Measurements from ENCODE around the gene INKA1. TPM values are rescaled to one million over a fixed set of nuclear protein-coding genes. Genes with fewer than 3 reads are reported as not detected.
A peak's percentile ranks its signal among the peaks of the same experiment; 100 is the strongest.

The INKA1 gene
- total and polyA plus RNA-seq, 9 of the 15 experiments (the other 6 are each of a cell fraction or from before 2014, with no cell fraction given) = 0.55 to 13.9 (median 6.7) TPM

GRCh38 chr3:49802719-49803464 is at the start of gene INKA1 (continued):
- TF ChIP-seq RCOR1 (IDR thresholded peaks at IDR 0.05; ENCODE audit: borderline replicate concordance in 1 of 2, low read depth in 2 of 2, low read length in 2 of 2) = no peak; a peak in 1 of 4 replicates
- TF ChIP-seq, protein P1, sequence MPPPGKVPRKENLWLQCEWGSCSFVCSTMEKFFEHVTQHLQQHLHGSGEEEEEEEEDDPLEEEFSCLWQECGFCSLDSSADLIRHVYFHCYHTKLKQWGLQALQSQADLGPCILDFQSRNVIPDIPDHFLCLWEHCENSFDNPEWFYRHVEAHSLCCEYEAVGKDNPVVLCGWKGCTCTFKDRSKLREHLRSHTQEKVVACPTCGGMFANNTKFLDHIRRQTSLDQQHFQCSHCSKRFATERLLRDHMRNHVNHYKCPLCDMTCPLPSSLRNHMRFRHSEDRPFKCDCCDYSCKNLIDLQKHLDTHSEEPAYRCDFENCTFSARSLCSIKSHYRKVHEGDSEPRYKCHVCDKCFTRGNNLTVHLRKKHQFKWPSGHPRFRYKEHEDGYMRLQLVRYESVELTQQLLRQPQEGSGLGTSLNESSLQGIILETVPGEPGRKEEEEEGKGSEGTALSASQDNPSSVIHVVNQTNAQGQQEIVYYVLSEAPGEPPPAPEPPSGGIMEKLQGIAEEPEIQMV (tag; conservative IDR thresholded peaks at IDR 0.05; ENCODE audit: low read depth) = peak; percentile 50; the same call in 1 of the 2 replicates
- no peak for TF ChIP-seq BMI1 (IDR thresholded peaks at IDR 0.05; ENCODE audit: low read length)
- no peak for TF ChIP-seq ZNF398 (CRISPR knock-in tag; IDR thresholded peaks at IDR 0.05)
- no peak for TF ChIP-seq MEIS2 (IDR thresholded peaks at IDR 0.05; ENCODE audit: partially characterized antibody)
- TF ChIP-seq DDX20 (tag; IDR thresholded peaks at IDR 0.05; ENCODE audit: low read depth) = no peak
- no peak for TF ChIP-seq OTX1 (CRISPR knock-in tag; IDR thresholded peaks at IDR 0.05)
- no peak for TF ChIP-seq DIDO1 (tag; IDR thresholded peaks at IDR 0.05; ENCODE audit: low read depth)
- no peak for TF ChIP-seq NR0B1 (IDR thresholded peaks at IDR 0.05; ENCODE audit: partially characterized antibody)
- no peak for TF ChIP-seq ATF1 (CRISPR knock-in tag; IDR thresholded peaks at IDR 0.05)
- TF ChIP-seq ATF1 (tag; IDR thresholded peaks at IDR 0.05) = peak; percentile 50; the same call in 1 of the 2 replicates
- TF ChIP-seq BRCA1 (IDR thresholded peaks at IDR 0.05) = no peak
- TF ChIP-seq BRCA1 (CRISPR knock-in tag; IDR thresholded peaks at IDR 0.05) = no peak
- no peak for TF ChIP-seq RUNX1 (IDR thresholded peaks at IDR 0.05; ENCODE audit: low read depth)
- no peak for TF ChIP-seq ZNF41 (CRISPR knock-in tag; conservative IDR thresholded peaks at IDR 0.05)
- no peak for TF ChIP-seq ZKSCAN8 (CRISPR knock-in tag; IDR thresholded peaks at IDR 0.05)
- TF ChIP-seq, protein P2, sequence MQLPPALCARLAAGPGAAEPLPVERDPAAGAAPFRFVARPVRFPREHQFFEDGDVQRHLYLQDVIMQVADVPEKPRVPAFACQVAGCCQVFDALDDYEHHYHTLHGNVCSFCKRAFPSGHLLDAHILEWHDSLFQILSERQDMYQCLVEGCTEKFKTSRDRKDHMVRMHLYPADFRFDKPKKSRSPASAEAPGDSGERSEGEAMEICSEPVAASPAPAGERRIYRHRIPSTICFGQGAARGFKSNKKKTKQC (CRISPR knock-in tag; IDR thresholded peaks at IDR 0.05) = no peak
- no peak for TF ChIP-seq RNF2 (IDR thresholded peaks at IDR 0.05)
- TF ChIP-seq CHCHD3 (CRISPR knock-in tag; IDR thresholded peaks at IDR 0.05) = no peak
- TF ChIP-seq, protein P3, sequence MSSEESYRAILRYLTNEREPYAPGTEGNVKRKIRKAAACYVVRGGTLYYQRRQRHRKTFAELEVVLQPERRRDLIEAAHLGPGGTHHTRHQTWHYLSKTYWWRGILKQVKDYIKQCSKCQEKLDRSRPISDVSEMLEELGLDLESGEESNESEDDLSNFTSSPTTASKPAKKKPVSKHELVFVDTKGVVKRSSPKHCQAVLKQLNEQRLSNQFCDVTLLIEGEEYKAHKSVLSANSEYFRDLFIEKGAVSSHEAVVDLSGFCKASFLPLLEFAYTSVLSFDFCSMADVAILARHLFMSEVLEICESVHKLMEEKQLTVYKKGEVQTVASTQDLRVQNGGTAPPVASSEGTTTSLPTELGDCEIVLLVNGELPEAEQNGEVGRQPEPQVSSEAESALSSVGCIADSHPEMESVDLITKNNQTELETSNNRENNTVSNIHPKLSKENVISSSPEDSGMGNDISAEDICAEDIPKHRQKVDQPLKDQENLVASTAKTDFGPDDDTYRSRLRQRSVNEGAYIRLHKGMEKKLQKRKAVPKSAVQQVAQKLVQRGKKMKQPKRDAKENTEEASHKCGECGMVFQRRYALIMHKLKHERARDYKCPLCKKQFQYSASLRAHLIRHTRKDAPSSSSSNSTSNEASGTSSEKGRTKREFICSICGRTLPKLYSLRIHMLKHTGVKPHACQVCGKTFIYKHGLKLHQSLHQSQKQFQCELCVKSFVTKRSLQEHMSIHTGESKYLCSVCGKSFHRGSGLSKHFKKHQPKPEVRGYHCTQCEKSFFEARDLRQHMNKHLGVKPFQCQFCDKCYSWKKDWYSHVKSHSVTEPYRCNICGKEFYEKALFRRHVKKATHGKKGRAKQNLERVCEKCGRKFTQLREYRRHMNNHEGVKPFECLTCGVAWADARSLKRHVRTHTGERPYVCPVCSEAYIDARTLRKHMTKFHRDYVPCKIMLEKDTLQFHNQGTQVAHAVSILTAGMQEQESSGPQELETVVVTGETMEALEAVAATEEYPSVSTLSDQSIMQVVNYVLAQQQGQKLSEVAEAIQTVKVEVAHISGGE (CRISPR knock-in tag; IDR thresholded peaks at IDR 0.05) = peak in 1 of 3 experiments; percentile 42; a peak in 1 of 6 replicates

Measured in K562 (cell line).